ENCODE data around the gene RALGPS1. TPM values are rescaled to one million over a fixed set of nuclear protein-coding genes. Genes with fewer than 3 reads are reported as not detected.

Gene RALGPS1
- polyA plus RNA-seq, 1 experiment, result 1.7 TPM

GRCh38 chr9:127159949-127160610 is 245.5 kb downstream of the RALGPS1 start:
- CTCF ChIA-PET, result interaction anchor here (1.0 to 3.4 kb wide), 7 partner anchors 17 to 225 kb away, joined by 3 to 14 read pairs (median 4); no protein-coding TSS in a partner anchor
- H3K4me3 ChIP-seq (ENCODE audit: low read depth, low read length), result no peak overlapping the region
- POLR2A ChIA-PET, result no interaction called here
- DNase-seq (ENCODE audit: low read depth), result no peak
- H3K36me3 ChIP-seq (ENCODE audit: control insufficient read depth, insufficient read depth, low read length), result no peaks in the 10 kb centered on the region
- no peaks in the 10 kb centered on the region for H3K27me3 ChIP-seq (ENCODE audit: control insufficient read depth, insufficient read depth, low read length)
- no peak for TF ChIP-seq CTCF (IDR thresholded peaks at IDR 0.05; ENCODE audit: insufficient read depth, low read depth, low read length)

- no peaks in the 10 kb centered on the region for H3K27me3 ChIP-seq (ENCODE audit: control insufficient read depth, insufficient read depth, low read length)
- POLR2A ChIA-PET, result no interaction called here
- no peak for TF ChIP-seq CTCF (IDR thresholded peaks at IDR 0.05; ENCODE audit: insufficient read depth, low read depth, low read length)
- no peak overlapping the region for H3K4me3 ChIP-seq (ENCODE audit: low read depth, low read length)
- no peak for DNase-seq (ENCODE audit: low read depth)
- no peaks in the 10 kb centered on the region for H3K36me3 ChIP-seq (ENCODE audit: control insufficient read depth, insufficient read depth, low read length)
- CTCF ChIA-PET, result interaction anchor here (1.0 to 3.4 kb wide), 5 partner anchors 16 to 221 kb away, joined by 3 to 14 read pairs (median 4); no protein-coding TSS in a partner anchor
Measured at GRCh38 chr9:127161081-127161624, 246.6 kb downstream of the RALGPS1 start.

GRCh38 chr9:127162046-127162863 is 247.7 kb downstream of the RALGPS1 start:
- DNase-seq (ENCODE audit: low read depth), result no peak
- CTCF ChIA-PET, result interaction anchor here (0.9 to 3.4 kb wide), 5 partner anchors 13 to 222 kb away, joined by 3 to 14 read pairs (median 3); no protein-coding TSS in a partner anchor

GRCh38 chr9:127162864-127163365 is 248.3 kb downstream of the RALGPS1 start:
- Histone ChIP-seq H3K36me3 (ENCODE audit: control insufficient read depth, insufficient read depth, low read length) (no peaks in the 10 kb centered on the region), H3K4me3 (ENCODE audit: low read depth, low read length) (no peak overlapping the region), H3K27me3 (ENCODE audit: control insufficient read depth, insufficient read depth, low read length) (no peaks in the 10 kb centered on the region)
- ChIA-PET CTCF (interaction anchor here (1.1 to 3.4 kb wide), 4 partner anchors 16 to 222 kb away, joined by 3 to 14 read pairs (median 4); no protein-coding TSS in a partner anchor), POLR2A (no interaction called here)
- TF ChIP-seq CTCF (IDR thresholded peaks at IDR 0.05; ENCODE audit: insufficient read depth, low read depth, low read length), result no peak
- DNase-seq (ENCODE audit: low read depth), result no peak

More at GRCh38 chr9:127162046-127162863, 247.7 kb downstream of the RALGPS1 start:
- Histone ChIP-seq H3K36me3 (ENCODE audit: control insufficient read depth, insufficient read depth, low read length) (no peaks in the 10 kb centered on the region), H3K27me3 (ENCODE audit: control insufficient read depth, insufficient read depth, low read length) (no peaks in the 10 kb centered on the region), H3K4me3 (ENCODE audit: low read depth, low read length) (no peak overlapping the region)
- POLR2A ChIA-PET, result no interaction called here
- no peak for TF ChIP-seq CTCF (IDR thresholded peaks at IDR 0.05; ENCODE audit: insufficient read depth, low read depth, low read length)

- Histone ChIP-seq H3K4me3 (ENCODE audit: low read depth, low read length) (no peak overlapping the region), H3K36me3 (ENCODE audit: control insufficient read depth, insufficient read depth, low read length) (no peaks in the 10 kb centered on the region), H3K27me3 (ENCODE audit: control insufficient read depth, insufficient read depth, low read length) (no peaks in the 10 kb centered on the region)
- POLR2A ChIA-PET, result no interaction called here
- CTCF ChIA-PET, result interaction anchor here (1.1 to 1.4 kb wide), 3 partner anchors 15 to 223 kb away, joined by 3 to 5 read pairs (median 4); no protein-coding TSS in a partner anchor
- DNase-seq (ENCODE audit: low read depth), result no peak
- no peak for TF ChIP-seq CTCF (IDR thresholded peaks at IDR 0.05; ENCODE audit: insufficient read depth, low read depth, low read length)
Measured at GRCh38 chr9:127163409-127163808, 248.8 kb downstream of the RALGPS1 start.

Measured in BJ (cell line).